BJ (cell line): ENCODE measurements around the gene LRRC59. TPM values are rescaled to one million over a fixed set of nuclear protein-coding genes. Genes with fewer than 3 reads are reported as not detected.

Source experiments
- CTCF ChIA-PET: fragments of 350-600 bp; formaldehyde crosslinking; extraction: SDS; loops from one replicate; lab custom pipeline; 2021; ENCODE audit warnings: antibody characterized with exemption, inconsistent platforms; lab: Yijun Ruan, JAX
- POLR2A ChIA-PET: fragments of 300-600 bp; sonication (Branson Sonifier 250); formaldehyde crosslinking; extraction: SDS; loops from one replicate; lab custom pipeline; 2021; ENCODE audit warnings: antibody characterized with exemption; lab: Charles Lee
- DNase-seq: peaks from one replicate; pipeline ENCODE4 v3.0.0-alpha.2; 2011; ENCODE audit warnings: low read depth
- H3K27me3 ChIP-seq: 2 replicates; pipeline ENCODE4 v1.6.0; 2011; ENCODE audit warnings: low read length; ENCODE audit not compliant: control insufficient read depth, insufficient read depth
- H3K36me3 ChIP-seq: 2 replicates; pipeline ENCODE4 v1.5.1; 2011; ENCODE audit warnings: low read length; ENCODE audit not compliant: control insufficient read depth, insufficient read depth
- H3K4me3 ChIP-seq: 2 replicates; pipeline ENCODE4 v1.5.1; 2011; ENCODE audit warnings: low read depth, mild to moderate bottlenecking, control low read depth, low read length
- polyA plus RNA-seq: library from polyadenylated mRNA; depleted of rRNA; stranded (reverse); fragments of >200 nt; gene quantifications from 2 replicates; pipeline ENCODE4 v1.2.3, GENCODE V29; 2011
- TF ChIP-seq, protein P1 (sequence below): IDR thresholded peaks from 2 replicates; pipeline ENCODE4 v1.5.1; 2011; ENCODE audit warnings: low read depth, mild to moderate bottlenecking, control low read depth, inconsistent platforms, low read length, moderate library complexity; ENCODE audit not compliant: insufficient read depth

The LRRC59 gene
- polyA plus RNA-seq, 1 experiment = 110 TPM

DNA sequence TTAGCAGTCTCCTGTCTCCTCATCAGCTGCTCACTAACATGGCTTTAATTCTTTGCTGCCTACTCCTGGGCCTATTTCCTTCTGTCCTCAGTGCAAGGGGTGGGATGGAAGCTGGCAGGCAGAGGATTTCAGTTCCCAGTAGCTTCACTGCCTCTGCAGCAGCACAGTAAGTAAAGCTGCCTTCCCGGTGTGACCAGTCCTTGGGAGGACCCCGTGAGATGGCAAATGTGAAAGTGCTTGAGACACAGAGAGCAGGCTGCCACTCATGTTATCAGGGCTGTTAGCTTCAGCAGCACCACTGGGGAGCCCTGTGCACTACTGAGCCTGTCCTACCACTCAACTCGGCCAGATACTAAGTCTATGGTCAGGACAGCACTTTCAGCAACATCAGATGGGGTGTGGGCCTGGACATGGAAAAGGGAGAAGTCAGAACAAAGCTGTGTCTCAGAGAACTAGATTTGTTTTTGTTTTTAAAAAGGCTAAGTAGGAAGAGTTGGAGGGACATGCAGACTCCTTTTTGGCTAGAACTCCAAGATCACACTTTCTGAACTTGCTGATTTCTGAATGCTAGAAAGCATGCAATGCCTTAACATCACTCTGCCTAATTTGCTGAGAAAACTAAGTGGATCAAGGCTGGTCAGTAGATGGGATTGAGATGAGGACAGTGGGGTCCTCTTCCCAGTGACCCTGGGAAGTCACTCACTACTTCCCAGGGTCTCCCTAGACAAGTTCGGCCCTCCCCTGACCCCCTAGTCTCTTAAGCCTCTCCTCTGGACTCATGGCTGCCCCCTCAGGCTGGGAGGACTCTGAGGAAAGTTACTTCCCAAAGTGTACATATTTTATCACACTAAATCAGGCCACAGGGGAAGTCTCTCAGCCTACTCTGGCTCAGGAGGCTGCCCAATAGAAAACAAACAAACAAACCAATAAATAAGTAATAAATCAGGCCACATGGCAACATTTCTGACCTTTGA is 29.8 kb upstream of the LRRC59 start:
- CTCF ChIA-PET = interaction anchor here (0.8 to 1.6 kb wide), 4 partner anchors 10 to 52 kb away, joined by 3 to 5 read pairs (median 4); partner anchors contain the start of gene LRRC59
- Histone ChIP-seq H3K4me3 (peak overlapping the region; percentile 65), H3K27me3 (no peaks in the 10 kb centered on the region), H3K36me3 (no peaks in the 10 kb centered on the region)
- no peak for DNase-seq
- TF ChIP-seq, protein P1, sequence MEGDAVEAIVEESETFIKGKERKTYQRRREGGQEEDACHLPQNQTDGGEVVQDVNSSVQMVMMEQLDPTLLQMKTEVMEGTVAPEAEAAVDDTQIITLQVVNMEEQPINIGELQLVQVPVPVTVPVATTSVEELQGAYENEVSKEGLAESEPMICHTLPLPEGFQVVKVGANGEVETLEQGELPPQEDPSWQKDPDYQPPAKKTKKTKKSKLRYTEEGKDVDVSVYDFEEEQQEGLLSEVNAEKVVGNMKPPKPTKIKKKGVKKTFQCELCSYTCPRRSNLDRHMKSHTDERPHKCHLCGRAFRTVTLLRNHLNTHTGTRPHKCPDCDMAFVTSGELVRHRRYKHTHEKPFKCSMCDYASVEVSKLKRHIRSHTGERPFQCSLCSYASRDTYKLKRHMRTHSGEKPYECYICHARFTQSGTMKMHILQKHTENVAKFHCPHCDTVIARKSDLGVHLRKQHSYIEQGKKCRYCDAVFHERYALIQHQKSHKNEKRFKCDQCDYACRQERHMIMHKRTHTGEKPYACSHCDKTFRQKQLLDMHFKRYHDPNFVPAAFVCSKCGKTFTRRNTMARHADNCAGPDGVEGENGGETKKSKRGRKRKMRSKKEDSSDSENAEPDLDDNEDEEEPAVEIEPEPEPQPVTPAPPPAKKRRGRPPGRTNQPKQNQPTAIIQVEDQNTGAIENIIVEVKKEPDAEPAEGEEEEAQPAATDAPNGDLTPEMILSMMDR = peak; percentile 31; the same call in 1 of the 2 replicates
- POLR2A ChIA-PET = interaction anchor here (0.7 kb wide), 1 partner anchor 31 kb away, joined by 5 read pairs; no protein-coding TSS in a partner anchor

DNA sequence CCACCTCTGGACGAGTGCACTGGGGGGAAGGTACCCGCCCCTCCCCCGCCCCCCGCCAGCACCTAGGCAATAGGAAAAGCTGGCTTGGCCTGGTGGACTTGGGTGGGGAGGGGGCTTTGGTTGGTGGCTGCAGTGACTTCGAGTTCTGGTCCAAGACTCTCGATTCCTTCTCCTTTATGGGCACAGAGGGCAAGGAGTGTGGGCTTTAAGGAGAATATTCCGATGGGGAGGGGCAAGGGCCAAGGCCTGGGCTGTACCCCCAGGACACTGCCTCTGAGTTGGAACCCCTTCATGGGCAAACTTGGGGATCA is 29.1 kb upstream of the LRRC59 start:
- DNase-seq = no peak
- H3K4me3 ChIP-seq = peak overlapping the region; percentile 65
- TF ChIP-seq, protein P1 = no peak
- H3K36me3 ChIP-seq = no peaks in the 10 kb centered on the region
- H3K27me3 ChIP-seq = no peaks in the 10 kb centered on the region
- ChIA-PET CTCF (interaction anchor here (0.8 to 1.6 kb wide), 4 partner anchors 11 to 53 kb away, joined by 3 to 5 read pairs (median 4); partner anchors contain the start of gene LRRC59), POLR2A (no interaction called here)

DNA sequence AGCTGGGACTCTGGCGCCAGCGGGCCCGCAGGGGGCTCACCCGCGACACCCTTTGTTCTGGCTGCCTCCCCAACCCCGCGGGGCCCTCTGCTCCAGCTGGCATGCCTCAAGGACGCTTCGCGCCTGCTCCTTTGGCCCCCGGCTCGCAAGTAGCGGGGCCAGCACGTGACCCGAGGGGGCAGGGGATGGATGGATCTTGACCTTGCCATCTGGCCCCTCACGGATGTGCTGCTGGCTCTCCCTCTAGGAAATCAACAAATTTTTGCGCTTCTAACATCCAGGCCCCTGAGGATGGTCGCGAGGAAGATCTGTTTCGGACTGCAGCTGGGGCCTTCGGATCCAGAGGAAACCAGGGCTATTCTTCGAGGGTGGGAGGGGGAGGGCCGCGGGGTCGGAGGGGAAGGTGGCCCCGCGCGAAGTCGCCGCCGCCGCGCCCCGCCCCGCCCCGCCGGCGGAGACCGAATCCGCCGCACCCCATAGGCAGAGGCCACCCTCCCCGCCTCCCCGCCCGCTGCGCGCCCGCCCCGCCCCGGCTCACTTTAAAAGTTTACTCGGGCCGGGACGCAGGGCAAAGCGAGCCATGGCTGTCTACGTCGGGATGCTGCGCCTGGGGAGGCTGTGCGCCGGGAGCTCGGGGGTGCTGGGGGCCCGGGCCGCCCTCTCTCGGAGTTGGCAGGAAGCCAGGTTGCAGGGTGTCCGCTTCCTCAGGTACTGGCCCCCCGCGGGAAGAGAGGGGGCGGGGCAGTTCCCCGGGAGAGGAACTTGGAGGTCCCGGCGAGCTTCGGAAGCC is 28.6 kb upstream of the LRRC59 start, which contains the start of gene ACSF2:
ACSF2 (plus strand) TSS at position 537 of the 790 bp plus-strand sequence; CDS start at position 581, 44 bp downstream.
- POLR2A ChIA-PET = interaction anchor here (0.6 kb wide), 1 partner anchor 215 kb away, joined by 4 read pairs; no protein-coding TSS in a partner anchor
- Histone ChIP-seq H3K4me3 (peak within 1 kb of the TSS; percentile 65), H3K36me3 (no peaks in the 10 kb centered on the region), H3K27me3 (no peaks in the 10 kb centered on the region)
- TF ChIP-seq, protein P1 = no peak
- CTCF ChIA-PET = interaction anchor here (0.6 to 1.6 kb wide), 5 partner anchors 12 to 256 kb away, joined by 3 to 5 read pairs (median 3); partner anchors contain the start of gene LRRC59
- DNase-seq = no peak

DNA sequence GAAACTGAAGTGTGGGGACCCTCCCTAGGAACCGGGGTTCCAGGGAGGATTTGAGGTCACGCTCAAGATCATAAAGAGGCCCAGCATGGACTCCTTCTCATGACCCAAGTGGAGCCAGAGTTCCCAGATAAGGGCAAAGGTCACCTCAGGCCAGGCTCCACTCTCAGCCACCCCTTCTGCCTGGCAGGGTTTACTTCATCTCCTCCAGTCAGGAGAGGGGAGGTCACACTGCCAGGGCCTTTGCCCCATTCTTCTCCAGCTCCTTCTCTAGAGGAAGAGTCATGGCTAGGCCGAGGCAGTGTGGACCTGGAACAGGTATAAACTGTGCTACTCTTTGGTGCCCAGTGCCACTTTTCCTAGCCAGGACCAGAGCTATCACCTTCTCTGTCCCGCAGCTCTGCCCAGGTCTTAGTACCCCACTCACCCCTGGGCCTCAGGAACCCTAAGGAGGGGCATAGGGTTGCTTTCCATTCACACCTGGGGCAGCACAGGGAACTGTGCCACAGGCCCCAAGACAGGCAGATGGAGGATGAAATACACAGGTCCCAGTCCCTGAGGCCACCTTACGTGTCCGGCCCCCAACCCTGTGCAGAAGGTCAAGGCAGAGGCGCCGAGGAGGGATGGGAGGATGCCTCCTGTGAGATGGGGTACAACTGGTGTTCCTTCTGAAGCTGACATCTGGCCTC is 27.8 kb upstream of the LRRC59 start:
- POLR2A ChIA-PET = interaction anchor here (0.6 kb wide), 1 partner anchor 214 kb away, joined by 4 read pairs; no protein-coding TSS in a partner anchor
- H3K27me3 ChIP-seq = no peaks in the 10 kb centered on the region
- peak overlapping the region; percentile 65 for H3K4me3 ChIP-seq
- CTCF ChIA-PET = interaction anchor here (1.1 kb wide), 1 partner anchor 28 kb away, joined by 3 read pairs; the partner anchor contains the start of gene LRRC59
- no peaks in the 10 kb centered on the region for H3K36me3 ChIP-seq
- TF ChIP-seq, protein P1 = no peak
- DNase-seq = no peak
